OCI-LY7 (cell line): ENCODE measurements around the gene DNAH11. TPM values are rescaled to one million over a fixed set of nuclear protein-coding genes. Genes with fewer than 3 reads are reported as not detected.

ENCODE experiments used
- BruUV-seq: library from RNA; stranded (reverse); fragments of 400-500 nt; replicated peaks from 2 replicates; lab custom pipeline; 2021; lab: Mats Ljungman, UMichigan
- CTCF ChIA-PET: fragments of 300-600 bp; sonication (Branson Sonifier 250); formaldehyde crosslinking; loops from one replicate; lab custom pipeline; 2022; ENCODE audit warnings: antibody characterized with exemption; ENCODE audit not compliant: unreplicated experiment; lab: Charles Lee
- POLR2A ChIA-PET: fragments of 300-600 bp; sonication (Branson Sonifier 250); formaldehyde crosslinking; loops from one replicate; lab custom pipeline; 2022; ENCODE audit warnings: antibody characterized with exemption; lab: Charles Lee
- DNase-seq: peaks from one replicate; pipeline ENCODE4 v3.0.0-alpha.2; 2015; ENCODE audit warnings: low spot score
- H2AFZ ChIP-seq: fragments of 200-600 bp; sonication (generic), shearing (Covaris generic); 2 replicates; pipeline ENCODE4 v1.6.1; 2014; ENCODE audit warnings: mild to moderate bottlenecking, antibody characterized with exemption, low read length, moderate library complexity
- H3K27ac ChIP-seq: fragments of 200-600 bp; sonication (generic); 2 replicates; pipeline ENCODE4 v1.5.1; 2014; ENCODE audit warnings: mixed run types, low read depth, mild to moderate bottlenecking, moderate library complexity, low read length, inconsistent platforms; ENCODE audit not compliant: poor library complexity, severe bottlenecking
- H3K36me3 ChIP-seq: fragments of 200-600 bp; sonication (generic); 2 replicates; pipeline ENCODE4 v1.6.1; 2014; ENCODE audit warnings: mild to moderate bottlenecking, antibody characterized with exemption, low read length, moderate library complexity, mixed read lengths; ENCODE audit not compliant: insufficient read depth
- H3K4me1 ChIP-seq: fragments of 200-600 bp; sonication (generic); 2 replicates; pipeline ENCODE4 v1.5.1; 2014; ENCODE audit warnings: mild to moderate bottlenecking, low read length; ENCODE audit not compliant: insufficient read depth, poor library complexity, severe bottlenecking
- H3K4me2 ChIP-seq: fragments of 200-600 bp; sonication (generic); 2 replicates; pipeline ENCODE4 v1.6.1; 2014; ENCODE audit warnings: mild to moderate bottlenecking, low read length
- H3K4me3 ChIP-seq: fragments of 200-600 bp; sonication (generic); 2 replicates; pipeline ENCODE4 v1.5.1; 2014; ENCODE audit warnings: mild to moderate bottlenecking, low read depth, low read length; ENCODE audit not compliant: poor library complexity, severe bottlenecking
- H3K79me2 ChIP-seq: fragments of 200-600 bp; sonication (generic); 2 replicates; pipeline ENCODE4 v1.6.1; 2016; ENCODE audit warnings: low read depth, mild to moderate bottlenecking, low read length, moderate library complexity, mixed read lengths; ENCODE audit not compliant: insufficient read depth
- H3K9me2 ChIP-seq: fragments of 200-600 bp; sonication (generic); 2 replicates; pipeline ENCODE4 v1.6.1; 2016; ENCODE audit warnings: mild to moderate bottlenecking, low read length, mixed read lengths; ENCODE audit not compliant: insufficient read depth
- H3K9me3 ChIP-seq: fragments of 200-600 bp; sonication (generic); 2 replicates; pipeline ENCODE4 v1.6.1; 2014; ENCODE audit warnings: mild to moderate bottlenecking, mixed run types, low read length, mixed read lengths
- H4K20me1 ChIP-seq: fragments of 200-600 bp; sonication (generic); 2 replicates; pipeline ENCODE4 v1.6.1; 2014; ENCODE audit warnings: mild to moderate bottlenecking, antibody characterized with exemption, low read length, moderate library complexity, mixed read lengths; ENCODE audit not compliant: insufficient read depth
- EZH2phosphoT487 ChIP-seq: fragments of 200-600 bp; sonication (generic); IDR thresholded peaks from 2 replicates; pipeline ENCODE4 v1.6.1; 2018; ENCODE audit warnings: low read depth, borderline replicate concordance, mild to moderate bottlenecking, mixed run types, antibody characterized with exemption, low read length, moderate library complexity, mixed read lengths
- intact Hi-C: fragments of 100-400 bp; cut with micrococcal nuclease; formaldehyde crosslinking; loops from one replicate; pipeline ENCODE4 v1.10.0; 2022; ENCODE audit not compliant: unreplicated experiment
- total RNA-seq, 2 experiments: library from RNA; depleted of rRNA in 1 of 2; stranded (reverse); fragments of >200 nt in 1 of 2; shearing (Covaris generic) in 1 of 2; gene quantifications; 2 replicates each; pipeline ENCODE4 v1.2.3, GENCODE V29; 2014 to 2022
- TF ChIP-seq, protein P1 (sequence below): fragments of 200-600 bp; sonication (generic); conservative IDR thresholded peaks from 2 replicates; pipeline ENCODE4 v1.5.1; 2014; ENCODE audit warnings: mild to moderate bottlenecking, antibody characterized with exemption, low read length, moderate library complexity, mixed read lengths

Gene DNAH11
- total RNA-seq, 2 experiments from 2014 or later: not detected

- H2AFZ ChIP-seq: no peak overlapping the region
- no peak for TF ChIP-seq EZH2phosphoT487
- TF ChIP-seq, protein P1, sequence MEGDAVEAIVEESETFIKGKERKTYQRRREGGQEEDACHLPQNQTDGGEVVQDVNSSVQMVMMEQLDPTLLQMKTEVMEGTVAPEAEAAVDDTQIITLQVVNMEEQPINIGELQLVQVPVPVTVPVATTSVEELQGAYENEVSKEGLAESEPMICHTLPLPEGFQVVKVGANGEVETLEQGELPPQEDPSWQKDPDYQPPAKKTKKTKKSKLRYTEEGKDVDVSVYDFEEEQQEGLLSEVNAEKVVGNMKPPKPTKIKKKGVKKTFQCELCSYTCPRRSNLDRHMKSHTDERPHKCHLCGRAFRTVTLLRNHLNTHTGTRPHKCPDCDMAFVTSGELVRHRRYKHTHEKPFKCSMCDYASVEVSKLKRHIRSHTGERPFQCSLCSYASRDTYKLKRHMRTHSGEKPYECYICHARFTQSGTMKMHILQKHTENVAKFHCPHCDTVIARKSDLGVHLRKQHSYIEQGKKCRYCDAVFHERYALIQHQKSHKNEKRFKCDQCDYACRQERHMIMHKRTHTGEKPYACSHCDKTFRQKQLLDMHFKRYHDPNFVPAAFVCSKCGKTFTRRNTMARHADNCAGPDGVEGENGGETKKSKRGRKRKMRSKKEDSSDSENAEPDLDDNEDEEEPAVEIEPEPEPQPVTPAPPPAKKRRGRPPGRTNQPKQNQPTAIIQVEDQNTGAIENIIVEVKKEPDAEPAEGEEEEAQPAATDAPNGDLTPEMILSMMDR: no peak
- no peaks in the 10 kb centered on the region for H3K36me3 ChIP-seq
- H3K9me2 ChIP-seq: no peaks in the 10 kb centered on the region
- H3K4me2 ChIP-seq: no peak overlapping the region
- no peaks in the 10 kb centered on the region for H3K79me2 ChIP-seq
- no peaks in the 10 kb centered on the region for H3K9me3 ChIP-seq
- DNase-seq: no peak
- no peaks in the 10 kb centered on the region for H4K20me1 ChIP-seq
- CTCF ChIA-PET: no interaction called here
- H3K27ac ChIP-seq: no peak overlapping the region
- no peak overlapping the region for H3K4me3 ChIP-seq
- intact Hi-C loops: no loop called here
- no TSS peak for BruUV-seq
- POLR2A ChIA-PET: interaction anchor here (0.6 to 0.9 kb wide), 3 partner anchors 45 to 358 kb away, joined by 3 to 5 read pairs (median 4); no protein-coding TSS in a partner anchor
- H3K4me1 ChIP-seq: no peaks in the 10 kb centered on the region
Observed at GRCh38 chr7:21544715-21545114, 1.9 kb downstream of the DNAH11 start.

GRCh38 chr7:21547501-21547900 is 4.7 kb downstream of the DNAH11 start:
- Histone ChIP-seq H3K9me3 (no peaks in the 10 kb centered on the region), H4K20me1 (no peaks in the 10 kb centered on the region), H2AFZ (no peak overlapping the region), H3K4me3 (no peak overlapping the region), H3K4me1 (no peaks in the 10 kb centered on the region), H3K9me2 (no peaks in the 10 kb centered on the region), H3K36me3 (no peaks in the 10 kb centered on the region), H3K4me2 (no peak overlapping the region), H3K27ac (no peak overlapping the region), H3K79me2 (no peaks in the 10 kb centered on the region)
- DNase-seq: no peak
- no peak for TF ChIP-seq EZH2phosphoT487
- TF ChIP-seq, protein P1: no peak
- BruUV-seq: no TSS peak
- ChIA-PET CTCF (no interaction called here), POLR2A (interaction anchor here (0.8 kb wide), 1 partner anchor 178 kb away, joined by 3 read pairs; no protein-coding TSS in a partner anchor)
- intact Hi-C loops: no loop called here

DNA sequence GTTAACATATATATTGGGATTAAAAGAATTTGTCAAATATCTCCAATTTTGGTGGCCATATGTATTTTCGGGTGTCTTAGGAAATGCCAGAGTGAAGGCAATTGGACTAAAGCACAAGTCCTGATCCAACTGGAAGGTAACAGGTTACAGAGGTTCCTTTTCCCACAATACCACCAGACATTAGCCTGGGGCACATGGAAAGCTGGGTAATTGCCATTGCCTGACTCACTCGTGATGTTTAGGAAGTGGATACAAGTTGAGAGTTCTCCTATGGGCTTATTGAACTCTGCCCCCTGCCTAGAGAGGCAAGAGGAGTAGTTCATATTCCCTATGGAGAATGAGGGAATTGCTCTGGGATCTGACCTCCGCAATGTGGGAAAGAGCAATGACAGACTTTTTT is 5.7 kb downstream of the DNAH11 start:
- H3K9me2 ChIP-seq: no peaks in the 10 kb centered on the region
- no peak overlapping the region for H3K27ac ChIP-seq
- intact Hi-C loops: no loop called here
- POLR2A ChIA-PET: no interaction called here
- no peak overlapping the region for H3K4me3 ChIP-seq
- no peaks in the 10 kb centered on the region for H4K20me1 ChIP-seq
- no peaks in the 10 kb centered on the region for H3K79me2 ChIP-seq
- no peaks in the 10 kb centered on the region for H3K9me3 ChIP-seq
- BruUV-seq: no TSS peak
- H3K36me3 ChIP-seq: no peaks in the 10 kb centered on the region
- no peak overlapping the region for H2AFZ ChIP-seq
- CTCF ChIA-PET: no interaction called here
- no peaks in the 10 kb centered on the region for H3K4me1 ChIP-seq
- H3K4me2 ChIP-seq: no peak overlapping the region
- DNase-seq: no peak
- TF ChIP-seq, protein P1: no peak
- TF ChIP-seq EZH2phosphoT487: no peak
